GM19238 (cell line): ENCODE results near the gene STPG4.
"Not testable (repeated sequence)": the region's sequence is repeated elsewhere in the genome, so short reads cannot be mapped to it uniquely, and the experiment has no call there.

Experiments used
- DNase-seq: peaks from one replicate; pipeline ENCODE4 v3.0.0; 2011; ENCODE audit warnings: low spot score; ENCODE audit not compliant: insufficient read length

Gene STPG4, protein sequence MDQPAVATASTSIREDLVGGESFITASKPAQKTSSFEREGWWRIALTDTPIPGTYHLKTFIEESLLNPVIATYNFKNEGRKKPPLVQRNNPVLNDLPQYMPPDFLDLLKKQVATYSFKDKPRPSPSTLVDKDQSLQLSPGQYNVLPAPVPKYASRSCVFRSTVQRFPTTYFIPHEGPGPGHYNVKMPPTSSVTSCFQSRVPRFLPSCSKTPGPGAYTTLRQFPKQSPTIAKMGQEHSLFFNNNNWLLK

DNA sequence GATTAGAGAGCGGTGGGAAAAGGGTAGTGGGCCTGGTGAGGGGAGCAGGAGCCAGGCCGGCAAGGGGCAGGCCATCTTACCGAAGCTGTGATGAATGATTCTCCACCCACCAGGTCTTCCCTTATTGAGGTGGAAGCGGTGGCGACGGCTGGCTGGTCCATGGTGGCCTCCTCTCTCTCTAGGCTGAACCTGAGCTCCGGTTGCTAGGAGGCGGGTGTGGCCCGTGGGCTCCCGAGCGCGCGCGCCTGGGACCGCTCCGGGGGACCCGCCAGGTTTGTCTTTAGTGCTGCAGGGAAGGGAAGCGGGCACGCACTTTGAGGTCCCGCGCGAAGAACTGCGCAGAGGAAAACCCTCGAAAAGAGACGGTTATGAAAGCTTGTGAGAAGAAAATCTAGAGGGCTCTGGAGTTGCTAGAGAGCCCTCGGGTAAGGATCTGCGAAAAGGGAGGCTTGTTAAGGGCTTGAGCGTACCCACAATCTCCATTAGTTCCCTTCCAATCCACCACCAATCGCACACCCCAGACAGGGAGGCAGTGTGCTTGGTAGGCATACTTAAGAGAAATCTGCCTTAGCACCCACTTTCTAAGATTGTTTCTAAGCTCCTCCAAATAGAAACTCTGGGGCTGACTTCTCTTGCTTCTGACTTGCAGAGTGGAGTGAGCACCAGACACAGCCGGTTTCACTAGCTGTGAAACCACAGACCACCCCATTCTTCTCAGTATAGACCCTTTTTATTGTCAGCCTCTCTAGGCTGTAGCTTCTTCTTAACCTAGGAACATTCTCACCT, at the start of gene STPG4:
Gene STPG4, minus strand, starts transcription at position 218 of the 786 bp plus-strand sequence. Its CDS starts 57 bp downstream, at position 161.
- no peak for DNase-seq

DNA sequence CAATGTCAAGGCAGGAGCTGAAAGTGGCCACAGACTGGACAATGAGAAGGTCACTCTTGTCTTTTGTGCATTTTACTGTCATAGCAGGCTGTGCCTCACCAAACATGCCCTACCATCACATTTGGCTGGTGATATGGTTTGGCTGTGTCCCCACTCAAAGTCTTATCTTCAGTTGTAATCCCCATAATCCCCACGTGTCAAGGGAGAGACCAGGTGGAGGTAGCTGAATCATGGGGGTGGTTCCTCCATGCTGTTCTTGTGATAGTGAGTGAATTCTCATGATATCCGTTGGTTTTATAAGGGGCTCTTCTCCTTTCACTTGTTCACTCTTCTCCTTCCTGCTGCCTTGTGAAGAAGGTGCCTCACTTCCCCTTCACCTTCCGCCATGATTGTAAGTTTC, 49.6 kb upstream of the STPG4 start:
- DNase-seq: no peak

DNA sequence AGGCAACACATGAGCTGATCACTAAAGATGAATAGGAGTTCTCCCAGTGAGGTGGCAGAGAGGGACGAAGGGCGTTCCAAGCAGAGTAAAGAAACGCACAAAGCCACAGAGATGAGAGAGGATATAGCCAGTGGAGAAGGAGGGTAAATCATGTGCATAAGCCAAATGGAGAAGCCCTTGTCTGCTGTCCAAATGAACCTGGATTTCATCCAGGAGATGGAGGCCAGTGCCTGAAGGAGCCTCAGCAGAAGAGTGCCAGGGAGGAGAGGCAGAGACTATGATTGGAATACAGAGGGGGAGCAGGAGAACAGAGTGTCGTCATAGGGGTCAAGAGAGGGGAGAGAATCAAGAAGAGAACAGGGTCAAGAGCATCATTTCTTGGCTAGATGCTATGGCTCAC, 48.9 kb upstream of the STPG4 start:
- no peak for DNase-seq

DNA sequence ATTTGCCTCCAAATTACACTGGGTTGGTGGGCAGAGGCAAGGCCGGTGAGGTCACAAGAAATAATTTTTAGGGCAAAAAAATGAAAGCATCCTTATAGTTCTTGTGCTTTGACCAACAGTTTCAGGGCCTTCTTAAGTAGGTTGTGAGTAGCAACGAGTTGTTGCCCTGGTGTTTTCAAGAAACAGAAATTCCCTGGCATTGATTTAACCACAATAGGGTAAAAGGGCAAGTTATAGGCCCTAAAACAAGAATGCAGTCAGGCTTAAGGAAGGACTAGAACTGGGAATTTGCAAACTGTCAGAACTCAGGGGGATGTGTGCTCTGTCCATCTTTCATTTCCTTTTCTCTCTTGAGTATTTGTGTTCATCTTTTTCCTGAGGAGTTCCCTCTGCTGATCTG, 46.1 kb upstream of the STPG4 start:
- DNase-seq: no peak

DNA sequence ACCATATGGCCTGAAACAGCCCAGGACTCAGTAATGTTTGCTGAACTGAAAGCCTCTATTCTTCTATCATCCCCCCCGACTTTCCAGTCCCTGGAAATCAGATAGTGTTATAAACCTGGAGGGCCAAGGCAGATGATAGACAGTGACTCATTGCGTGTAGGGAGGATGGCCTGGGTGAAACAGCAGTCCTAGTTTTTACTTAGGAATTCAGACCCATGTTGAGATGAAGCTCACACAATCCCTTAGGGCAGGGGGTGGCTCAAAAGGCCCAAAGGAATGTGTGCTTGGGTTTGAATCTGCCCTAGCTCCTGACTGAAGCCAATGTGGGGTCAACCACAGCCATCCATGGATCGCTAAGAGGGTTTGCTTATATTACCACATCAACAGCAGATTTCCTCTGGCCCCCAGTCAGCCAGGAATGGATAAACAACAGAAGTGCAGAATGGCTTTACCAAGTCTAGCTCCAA, 43.9 kb upstream of the STPG4 start:
- no peak for DNase-seq

DNA sequence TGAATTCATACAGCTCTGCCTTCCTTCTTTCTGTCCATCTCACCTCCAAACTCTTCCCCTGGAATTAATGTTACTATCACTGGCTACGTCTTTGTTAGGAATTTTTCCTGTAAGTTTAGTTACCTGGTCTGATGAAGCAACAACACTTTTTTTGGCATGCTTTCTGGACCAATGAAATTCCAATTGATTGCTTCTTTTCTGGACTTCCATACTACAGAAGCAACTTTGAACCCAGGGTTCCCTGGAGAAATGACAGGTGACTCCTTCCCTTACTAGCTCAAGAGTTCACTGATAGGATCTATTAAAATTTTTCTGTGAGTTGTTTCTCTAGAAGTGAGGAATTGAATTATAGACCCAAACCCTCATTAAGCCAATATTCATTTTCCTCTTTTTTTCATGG, 41.4 kb upstream of the STPG4 start:
- DNase-seq: no peak

DNA sequence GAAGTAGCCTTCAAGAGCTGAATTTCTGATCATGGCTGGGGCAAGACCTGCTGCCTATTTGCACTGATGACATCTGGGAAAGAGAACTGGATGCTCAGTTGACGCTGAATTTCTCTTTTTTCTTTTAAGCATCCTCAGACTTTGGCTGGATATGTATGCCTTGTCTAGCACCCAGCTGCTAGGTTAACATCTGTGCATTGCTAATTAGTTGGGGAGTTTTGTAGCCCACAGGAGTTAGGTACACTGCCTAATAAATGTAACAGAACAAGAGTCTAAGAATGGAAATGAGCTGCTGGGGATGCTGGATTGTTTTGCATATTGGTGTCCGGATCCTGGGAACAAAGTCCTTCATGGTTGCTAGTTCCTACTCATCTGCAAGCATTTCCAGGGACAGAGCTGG, 40.9 kb upstream of the STPG4 start:
- DNase-seq: no peak

DNA sequence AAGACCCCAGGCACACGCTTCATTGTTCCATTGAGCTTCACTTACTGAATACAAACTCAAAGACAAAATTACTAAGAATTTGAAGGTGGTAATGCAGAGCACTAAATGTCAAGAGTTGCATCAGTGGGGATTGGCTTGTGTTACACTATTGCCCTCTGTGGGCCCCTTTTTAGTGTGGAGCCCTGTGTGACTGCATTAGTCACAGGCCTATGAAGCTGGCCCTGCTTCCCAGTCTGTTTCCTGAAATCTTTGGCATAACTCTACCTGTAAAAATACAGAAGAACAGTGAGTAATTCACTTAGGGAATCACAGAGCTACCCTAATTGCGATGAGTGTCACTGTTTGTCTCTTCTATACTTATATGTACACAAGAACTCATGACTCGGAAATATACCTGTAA, 40.0 kb upstream of the STPG4 start:
- no peak for DNase-seq

DNA sequence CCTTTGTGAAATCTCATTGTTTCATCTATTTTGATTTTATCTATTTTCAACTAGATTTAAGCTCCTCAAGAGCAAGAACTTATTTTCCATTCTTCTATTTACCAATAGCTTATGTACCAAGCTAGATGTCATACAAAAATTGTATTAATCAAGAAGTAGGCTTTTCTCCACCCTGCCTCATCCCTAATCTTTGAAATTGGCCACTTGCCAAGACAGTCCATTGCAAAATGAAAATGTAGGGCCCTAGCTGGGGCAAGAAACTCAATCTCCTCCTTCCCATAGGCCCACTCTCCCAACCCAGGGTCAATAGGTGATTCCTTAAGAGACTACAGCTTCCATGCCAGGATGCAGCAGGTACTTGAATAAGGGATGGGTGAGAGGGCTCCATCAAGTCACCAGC, 39.3 kb upstream of the STPG4 start:
- DNase-seq: no peak

DNA sequence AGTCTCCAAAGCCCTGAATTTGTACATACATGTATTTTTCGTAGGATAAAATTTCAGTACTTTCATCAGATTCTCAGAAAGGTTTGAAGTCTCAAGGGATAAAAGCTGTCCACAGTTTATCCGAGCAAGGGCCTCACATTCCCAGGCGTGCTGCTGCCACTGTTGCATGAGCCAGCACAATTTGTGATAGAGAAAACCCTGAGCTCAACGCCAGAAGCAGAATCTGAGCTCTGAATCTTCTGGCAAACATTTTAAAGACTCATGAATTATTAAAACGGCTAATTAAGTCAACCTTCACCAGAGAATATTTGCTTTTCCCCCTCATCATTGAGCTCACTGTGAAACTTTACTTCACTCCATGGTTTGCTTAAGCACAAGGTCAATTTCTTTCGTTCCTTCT, 38.5 kb upstream of the STPG4 start:
- DNase-seq: no peak

DNA sequence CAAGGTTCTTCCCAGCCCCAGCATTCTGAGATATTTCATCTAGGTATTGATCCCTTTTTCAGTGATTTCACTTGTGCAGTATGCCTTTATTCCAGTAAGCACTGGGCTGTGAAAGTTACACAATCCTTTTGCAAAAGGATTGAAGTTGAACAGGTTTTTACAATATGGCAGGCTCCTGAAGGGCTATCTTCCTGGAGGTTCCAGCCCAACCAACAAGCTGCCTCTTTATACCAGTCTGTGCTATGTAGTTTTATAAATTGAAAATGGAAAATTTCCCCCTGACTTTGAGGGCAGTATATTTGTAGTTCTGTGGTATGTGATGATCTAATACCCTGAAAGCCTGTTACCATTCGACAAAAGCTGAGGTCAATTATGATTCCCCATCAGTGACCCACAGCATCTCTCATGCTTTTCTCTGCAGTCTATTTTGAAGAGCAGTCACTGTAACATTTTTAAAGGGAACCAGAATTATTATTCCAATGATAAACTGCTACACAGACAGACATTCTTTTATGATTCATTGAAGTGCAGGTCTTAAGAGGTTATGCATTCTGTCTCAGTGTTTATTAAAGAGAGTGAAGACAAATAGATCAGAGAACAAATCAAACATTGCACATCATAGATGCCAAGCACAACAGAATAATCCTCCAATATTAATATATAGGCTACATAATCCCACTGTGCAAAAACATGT, 35.2 kb upstream of the STPG4 start:
- DNase-seq: no peak

DNA sequence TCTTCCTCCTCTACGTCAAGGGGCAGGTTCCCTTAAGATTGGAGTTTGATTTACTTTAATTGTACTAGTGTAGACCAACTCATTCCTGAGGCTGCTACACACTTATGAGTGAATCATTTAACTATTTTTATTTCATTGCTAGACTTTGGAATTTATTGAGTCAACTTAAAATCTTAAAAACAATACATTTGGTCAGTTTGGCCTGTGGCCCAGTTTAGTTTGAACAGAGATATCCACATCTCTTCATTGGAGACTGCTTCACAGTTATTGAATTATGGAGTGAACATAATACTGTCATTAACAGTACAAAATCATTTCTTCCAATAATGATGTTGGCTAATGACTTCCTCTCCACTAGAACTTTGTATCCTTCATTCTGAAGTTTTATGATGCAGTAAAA, 34.5 kb upstream of the STPG4 start:
- DNase-seq: no peak

DNA sequence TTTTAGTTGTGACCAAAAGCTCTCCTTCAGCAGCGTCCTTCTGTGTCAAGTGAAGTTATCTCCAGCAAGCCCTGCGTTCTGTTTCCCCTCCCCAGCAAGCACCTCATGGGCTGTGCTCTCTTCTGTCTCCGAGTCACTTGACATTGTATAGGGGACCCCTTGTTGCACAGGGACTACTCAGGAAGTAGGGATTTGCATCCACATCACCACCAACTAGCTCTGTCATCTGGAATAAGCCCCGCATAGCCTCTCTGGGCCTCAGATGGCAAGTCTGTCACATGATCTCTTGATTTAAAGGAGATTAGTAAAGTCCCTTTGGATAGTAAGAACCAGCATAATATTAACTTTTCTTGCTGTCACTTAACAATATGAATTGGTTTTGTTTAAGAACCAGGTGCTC, 32.0 kb upstream of the STPG4 start:
- DNase-seq: no peak

DNA sequence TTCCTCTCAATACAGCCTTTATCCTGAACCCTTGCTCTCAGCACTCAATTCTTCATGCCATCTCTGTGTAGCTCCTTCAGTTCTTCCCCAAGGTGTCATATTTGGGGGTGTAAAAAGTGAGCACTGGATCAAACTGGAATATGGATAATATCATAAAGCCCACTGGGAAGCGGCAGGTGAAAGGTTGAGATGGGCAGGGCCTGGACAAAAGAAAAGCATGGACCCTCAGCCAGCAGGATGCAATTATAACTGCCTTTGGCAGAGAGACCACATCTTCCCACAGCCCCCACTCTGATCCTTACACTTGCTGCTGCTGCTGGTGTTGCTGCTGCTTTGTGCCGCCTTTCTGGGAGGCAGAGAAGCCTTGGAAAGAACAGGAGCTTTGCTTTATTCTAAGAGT, 31.2 kb upstream of the STPG4 start:
- DNase-seq: no peak

DNA sequence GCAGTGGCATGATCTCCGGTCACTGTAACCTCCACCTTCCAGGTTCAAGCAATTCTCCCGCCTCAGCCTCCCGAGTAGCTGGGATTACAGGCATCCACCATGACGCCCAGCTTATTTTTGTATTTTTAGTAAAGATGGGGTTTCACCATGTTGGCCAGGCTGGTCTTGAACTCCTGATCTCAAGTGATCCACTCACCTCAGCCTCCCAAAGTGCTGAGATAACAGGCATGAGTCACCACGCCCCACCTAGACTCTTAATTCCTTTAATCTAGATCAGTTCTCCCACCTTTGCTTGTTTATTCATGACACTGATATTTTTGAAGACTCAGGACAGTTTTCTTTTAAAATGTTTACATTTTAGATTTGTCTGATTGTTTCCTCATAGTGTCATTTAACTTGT, 30.0 kb upstream of the STPG4 start:
- not testable (repeated sequence) for DNase-seq

DNA sequence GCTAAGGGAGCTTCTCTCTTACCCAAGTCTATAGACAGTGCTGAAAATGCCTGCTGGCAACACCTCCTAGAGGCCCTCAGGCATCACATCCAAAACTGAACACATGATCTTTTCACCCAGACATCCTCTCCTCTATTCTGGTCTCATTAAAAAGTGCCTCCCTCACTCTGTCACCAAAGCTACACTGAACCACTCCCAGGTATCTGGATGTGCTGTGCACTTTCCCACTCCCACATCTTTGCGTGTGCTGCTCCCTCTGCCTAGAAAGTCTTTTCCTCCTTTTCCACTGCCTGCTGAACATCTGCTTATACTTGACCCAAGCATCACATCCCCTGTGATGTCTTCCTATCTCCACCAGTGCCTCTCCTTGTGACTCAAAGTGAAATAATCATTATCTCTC, 26.1 kb upstream of the STPG4 start:
- DNase-seq: no peak

DNA sequence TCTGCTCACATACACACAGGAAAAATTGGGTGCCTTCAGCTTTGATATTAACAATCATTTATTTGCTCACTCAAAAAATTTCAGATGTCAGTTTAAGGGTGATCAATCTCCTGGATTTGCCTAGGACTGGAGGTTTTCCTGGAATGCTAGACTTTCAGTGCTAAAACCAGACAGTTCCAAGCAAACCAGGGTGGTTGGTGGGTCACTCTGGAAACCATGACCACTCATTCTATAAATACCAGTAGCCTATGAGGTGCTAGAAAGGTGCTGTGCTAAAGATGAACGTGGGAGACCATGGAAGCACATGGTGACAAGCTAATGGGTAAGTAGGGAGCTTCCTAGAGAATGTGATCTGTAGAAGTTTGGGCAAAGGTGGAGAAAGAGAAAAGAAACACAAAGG, 25.4 kb upstream of the STPG4 start:
- no peak for DNase-seq

DNA sequence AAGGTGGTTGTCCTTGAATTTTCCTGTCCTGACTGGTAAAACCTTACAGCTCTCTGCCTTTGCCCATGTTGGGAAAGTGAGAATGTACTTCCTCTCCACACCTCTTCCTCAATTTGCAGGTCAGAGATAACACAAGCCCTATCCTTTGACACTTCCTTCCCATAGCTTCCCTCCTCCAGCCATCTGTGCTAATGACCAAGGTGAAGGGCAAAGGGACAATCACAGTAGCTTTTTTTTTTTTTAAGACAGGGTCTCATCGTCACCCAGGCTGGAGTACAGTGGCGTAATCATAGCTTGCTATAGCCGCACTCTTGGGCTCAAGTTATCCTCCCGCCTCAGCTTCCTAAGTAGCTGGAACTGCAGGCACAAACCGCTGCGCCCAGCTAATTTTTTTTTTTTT, 24.3 kb upstream of the STPG4 start:
- no peak for DNase-seq

DNA sequence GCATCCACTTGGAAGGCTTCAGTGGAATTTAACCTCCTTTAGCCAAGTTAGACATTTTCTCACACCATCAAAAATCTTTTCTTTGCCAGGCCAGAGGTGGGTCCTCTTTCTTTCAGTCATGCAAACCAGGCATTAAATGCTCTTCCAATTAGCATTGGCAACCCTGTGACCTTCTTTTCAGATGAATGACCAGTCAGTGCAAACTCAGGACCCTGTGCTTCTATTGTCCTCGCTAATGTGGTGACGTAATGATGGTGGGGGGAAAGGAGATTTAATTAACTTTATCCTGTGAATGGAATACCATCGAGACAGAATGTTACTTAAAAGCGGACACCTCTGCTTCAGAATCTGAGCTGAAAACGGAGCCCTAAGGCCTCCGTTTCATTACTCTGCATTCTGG, 23.2 kb upstream of the STPG4 start:
- DNase-seq: no peak

DNA sequence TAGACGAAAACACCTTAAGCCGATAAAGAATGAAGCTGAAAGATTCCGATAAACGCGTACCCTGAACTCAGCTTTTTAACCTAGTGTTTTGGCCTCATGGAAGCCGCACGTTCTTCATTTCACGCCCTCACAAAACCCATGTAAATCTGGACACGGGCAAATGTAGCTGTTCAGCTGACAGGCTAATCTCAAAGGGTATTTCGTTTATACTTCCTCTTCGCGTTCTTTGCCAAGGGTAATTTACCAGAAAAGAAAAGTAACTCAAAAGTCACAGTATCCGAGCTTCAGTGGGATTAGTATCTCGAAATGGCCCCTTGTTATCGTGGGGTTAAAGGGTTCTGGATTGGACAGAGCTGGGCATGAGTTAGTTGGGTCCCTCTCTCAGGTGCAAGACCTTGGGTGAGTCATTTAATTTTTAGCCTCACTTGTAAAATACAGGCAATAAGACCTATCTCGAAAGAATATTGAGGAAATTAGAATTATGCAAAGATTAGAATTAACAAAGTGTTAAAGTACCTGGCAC, 22.0 kb upstream of the STPG4 start:
- DNase-seq: no peak

DNA sequence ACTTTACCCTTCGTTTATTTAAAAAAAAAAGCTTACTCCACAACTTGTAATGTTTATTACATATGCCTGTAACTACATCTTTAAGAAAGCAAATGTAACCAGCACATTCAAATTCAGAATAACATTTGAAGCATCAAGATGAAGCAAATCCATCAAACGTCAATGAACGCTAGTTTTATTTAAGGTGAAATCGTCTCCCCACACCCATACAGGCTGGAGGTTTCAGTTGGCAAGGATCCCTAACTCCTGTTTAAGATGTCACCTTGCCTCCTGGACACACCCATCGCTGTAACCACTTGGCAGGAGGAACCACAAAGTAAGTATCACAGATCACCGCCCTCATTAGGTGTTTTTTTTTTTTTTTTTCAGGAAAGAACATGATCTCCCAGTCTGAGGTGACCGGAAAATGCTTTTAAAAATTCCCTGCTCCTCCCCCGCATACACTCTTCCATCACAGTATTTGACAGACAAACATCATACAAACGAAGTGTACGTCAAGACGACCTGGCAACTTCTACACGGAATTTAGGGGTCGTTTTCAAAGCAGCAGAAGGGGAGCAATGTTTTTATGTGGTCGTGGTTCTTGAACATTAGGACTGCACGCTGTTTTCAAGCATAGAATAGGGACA, 19.7 kb upstream of the STPG4 start:
- DNase-seq: no peak
